GM10847 (cell line): Measurements from ENCODE around the gene FGF14.

Experiments used
- POLR2A ChIP-seq: IDR thresholded peaks from 2 replicates; pipeline ENCODE4 v1.6.1; 2011; ENCODE audit not compliant: insufficient read length; ENCODE audit errors: extremely low read depth

FGF14 gene

DNA sequence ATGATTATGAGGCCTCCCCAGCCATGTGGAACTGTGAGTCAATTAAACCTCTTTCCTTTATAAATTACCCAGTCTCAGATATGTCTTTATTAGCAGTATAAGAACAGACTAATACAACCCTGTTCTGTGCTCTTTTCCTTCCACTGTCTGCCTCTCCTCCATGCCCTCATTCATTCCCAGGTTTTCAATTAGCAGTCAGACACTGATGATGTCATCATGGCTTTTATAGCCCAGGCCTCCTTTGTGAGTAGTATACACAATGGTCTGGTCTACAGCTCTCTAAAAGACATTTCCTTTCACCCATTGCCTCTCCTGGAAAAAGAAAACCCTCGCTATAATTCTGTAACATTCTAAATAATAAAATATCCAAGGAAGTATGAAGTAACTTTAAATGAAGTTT is 25.5 kb downstream of the FGF14 start:
- TF ChIP-seq POLR2A, result no peak

DNA sequence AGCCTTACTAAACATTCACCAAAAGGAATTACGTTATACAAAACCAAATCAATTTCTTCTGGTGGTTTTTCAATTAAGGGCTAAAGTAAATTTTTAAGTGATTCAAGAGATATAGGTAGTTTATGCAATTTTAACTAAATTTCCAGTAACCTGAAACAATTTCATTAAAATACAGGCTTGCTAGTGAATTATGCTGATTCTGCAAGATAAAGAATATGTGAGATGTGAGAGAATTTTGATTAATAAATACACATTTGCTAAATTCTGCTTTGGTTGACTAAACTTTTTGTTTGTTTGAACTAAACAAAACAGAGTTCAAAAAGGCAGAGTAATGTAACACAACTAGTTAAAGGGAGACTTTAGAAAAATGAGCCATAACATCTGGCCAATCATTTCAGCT is 27.1 kb downstream of the FGF14 start:
- no peak for TF ChIP-seq POLR2A

DNA sequence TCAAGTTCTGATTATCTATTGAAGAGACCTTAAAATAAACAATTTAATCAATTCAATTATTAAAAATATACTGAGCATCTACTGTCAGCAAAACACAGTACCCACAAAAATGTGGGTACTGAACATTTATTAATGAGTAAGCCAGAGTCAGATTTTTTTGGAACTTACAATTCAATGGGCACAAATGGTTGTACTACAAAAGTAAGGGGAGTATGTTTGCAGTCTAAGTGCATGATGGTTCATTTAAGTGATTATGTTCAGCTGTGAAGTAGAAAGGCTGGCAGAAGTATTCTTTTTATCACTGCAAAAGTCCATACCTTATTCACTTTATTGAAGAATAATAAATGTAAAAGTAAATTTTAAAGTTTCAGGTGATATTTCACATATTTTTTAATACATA is 27.6 kb downstream of the FGF14 start:
- TF ChIP-seq POLR2A, result no peak

DNA sequence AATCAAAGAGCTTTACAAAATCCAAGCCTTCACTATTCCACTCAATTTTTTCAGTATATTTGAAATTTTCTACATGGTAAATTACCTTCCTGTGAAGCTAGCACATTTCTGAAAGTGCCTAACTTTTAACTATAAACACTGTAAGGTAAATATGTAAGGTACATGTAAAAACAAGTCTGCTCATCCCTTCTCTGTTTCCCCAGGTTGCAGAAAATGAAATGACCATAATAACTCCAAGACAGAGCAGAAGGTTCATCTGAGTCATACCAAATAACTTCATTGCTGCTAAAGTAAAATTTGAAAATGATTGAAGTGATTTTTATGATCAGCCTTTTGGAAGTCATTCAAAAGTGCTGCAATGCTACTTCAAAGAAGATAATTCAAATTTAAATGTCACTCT is 28.6 kb downstream of the FGF14 start:
- TF ChIP-seq POLR2A, result no peak

DNA sequence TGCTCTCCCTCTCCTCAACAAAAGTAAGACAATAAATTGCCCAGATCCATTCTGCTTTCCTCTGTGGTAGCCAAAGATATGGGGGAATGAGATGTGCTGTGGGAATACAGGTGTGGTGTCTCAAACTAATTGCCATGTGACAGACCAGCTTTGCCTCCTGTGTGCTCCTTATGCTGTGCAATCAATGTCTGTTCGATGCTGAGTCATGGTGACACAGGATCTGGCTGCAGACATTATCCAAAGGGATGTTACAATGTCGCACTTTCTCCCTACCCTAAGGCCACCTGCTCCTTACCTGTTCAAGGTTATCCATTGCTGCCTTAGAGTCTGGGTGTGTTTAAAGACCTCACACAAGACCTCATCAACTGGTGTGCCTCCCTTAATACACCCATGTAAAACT is 32.5 kb downstream of the FGF14 start:
- TF ChIP-seq POLR2A, result no peak

DNA sequence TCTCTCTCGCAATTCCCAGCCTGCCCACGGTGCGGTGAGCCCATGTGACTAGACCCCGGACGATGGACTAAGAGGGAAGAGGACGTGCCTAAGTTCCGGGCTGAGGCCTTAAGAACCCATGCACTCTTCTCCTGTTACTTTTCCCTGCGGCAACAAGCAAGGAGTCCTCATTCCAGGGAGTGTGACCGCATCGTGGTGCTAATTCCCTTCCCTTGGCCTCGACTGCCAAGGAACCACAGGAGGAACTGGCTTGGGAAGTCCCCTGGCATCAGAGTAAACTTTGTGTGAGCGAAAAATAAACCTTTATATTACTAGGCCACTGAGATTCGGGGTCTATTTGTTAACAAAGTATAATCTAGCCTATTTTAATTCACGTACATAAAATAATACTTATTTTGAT is 34.0 kb downstream of the FGF14 start:
- no peak for TF ChIP-seq POLR2A

DNA sequence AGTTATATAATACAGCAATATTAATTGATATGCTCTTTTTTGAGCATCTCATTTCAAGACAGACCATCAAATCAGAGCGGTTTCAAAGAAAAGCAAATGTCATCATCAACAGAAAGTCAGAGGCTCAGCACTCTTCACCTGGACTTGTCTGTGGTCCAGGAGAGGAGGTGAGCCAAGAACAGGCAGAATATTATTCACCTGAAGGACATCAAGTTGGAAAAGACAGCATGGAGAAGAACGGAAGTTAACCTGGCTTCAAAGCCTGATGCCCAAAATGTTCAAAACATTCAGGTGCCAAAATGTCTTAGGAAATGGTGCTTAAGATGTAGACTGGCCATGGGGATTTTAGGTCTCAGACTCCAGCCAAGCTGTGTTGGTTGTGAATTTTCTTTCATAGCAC is 40.7 kb downstream of the FGF14 start:
- no peak for TF ChIP-seq POLR2A

DNA sequence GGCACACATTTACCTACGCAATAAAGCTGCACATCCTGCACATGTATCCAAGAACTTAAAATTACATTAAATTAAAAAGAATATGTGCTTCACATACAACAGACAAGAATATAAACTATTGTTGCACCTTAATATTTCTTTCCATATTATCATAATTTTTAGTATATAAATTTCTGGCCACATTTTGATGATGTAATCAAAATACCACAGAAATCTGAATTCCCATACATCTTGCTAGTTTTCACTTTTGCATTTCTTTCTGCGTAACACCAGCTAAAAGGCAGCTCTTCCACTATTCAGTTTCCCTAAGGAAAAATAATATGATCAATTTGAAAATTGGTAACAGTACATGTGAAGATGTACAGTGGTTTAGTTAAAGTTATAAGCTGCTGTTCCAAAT is 42.6 kb downstream of the FGF14 start:
- no peak for TF ChIP-seq POLR2A

DNA sequence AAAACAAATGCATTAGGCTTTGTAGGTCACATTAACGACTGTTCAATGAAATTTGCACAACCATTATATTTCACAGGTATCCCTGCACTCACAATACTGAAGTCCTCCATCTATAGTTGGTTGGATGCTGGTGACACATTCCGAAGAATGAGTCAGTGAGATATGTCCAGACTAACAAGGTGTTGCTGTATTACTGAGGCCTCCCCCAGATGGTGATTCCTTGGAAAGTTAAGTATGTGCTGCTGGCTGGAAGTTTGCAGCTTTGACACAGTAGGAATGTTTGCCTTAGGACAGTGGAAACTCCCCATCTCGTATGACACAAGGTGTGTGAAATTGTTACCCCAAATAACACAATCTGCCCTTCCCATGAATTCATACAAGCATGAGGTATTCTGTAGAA is 46.6 kb downstream of the FGF14 start:
- TF ChIP-seq POLR2A, result no peak

DNA sequence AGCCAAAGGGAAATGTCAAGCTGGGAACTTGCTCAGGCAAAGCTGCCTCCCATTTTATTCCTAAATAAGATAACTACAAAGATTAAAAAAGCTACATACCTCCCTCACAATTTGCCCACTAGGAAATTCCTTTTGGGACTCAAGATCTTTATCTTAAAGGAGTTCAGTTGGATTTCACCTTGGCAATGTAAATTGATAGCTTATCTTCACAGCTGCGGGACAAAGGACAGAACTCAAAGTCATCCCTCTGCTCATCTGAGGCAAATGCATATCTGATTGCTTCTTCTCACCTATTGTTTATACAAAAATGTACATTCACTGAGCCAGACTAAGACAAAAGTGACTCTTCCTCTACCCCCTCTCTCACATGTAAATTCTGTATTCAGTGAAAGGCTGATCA is 47.8 kb downstream of the FGF14 start:
- TF ChIP-seq POLR2A, result no peak

DNA sequence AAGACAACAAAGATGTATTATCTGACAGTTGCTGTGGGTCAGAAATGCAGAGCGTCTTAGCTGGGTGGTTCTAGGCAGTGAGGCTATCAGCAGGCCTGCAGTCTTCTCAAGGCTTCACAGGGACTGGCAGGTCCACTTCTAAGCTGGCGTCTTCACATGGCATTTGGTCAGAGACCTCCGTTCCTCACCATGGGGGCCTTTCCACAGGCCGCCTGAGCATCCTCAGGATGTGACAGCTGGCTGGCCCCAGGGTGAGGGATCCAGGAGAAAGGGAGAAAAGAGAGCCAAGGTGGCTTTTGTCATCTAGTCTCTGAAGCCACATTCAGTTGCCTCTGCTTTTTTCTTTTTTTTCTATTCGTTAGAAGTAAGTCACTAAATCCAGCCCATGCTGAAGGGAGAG is 50.3 kb downstream of the FGF14 start:
- TF ChIP-seq POLR2A, result no peak

DNA sequence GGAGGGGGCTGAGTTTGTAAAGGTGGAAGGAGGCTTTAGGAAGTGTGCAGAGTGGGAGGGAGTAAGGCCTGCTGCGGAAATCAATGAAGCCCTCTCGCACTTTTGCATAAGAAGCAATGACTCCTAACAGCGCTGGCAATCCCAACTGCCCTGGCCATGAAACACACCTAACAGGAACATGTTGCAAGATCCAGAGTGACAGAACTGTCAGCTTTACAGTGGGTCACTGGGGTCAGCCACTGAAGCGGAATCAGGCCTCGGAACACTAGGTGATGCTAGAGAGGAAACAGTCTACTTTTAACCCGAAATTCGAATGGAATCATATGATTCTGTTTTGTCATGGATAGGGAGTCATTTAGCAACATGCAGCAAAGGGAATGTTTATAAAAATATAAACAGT is 54.4 kb downstream of the FGF14 start:
- no peak for TF ChIP-seq POLR2A

DNA sequence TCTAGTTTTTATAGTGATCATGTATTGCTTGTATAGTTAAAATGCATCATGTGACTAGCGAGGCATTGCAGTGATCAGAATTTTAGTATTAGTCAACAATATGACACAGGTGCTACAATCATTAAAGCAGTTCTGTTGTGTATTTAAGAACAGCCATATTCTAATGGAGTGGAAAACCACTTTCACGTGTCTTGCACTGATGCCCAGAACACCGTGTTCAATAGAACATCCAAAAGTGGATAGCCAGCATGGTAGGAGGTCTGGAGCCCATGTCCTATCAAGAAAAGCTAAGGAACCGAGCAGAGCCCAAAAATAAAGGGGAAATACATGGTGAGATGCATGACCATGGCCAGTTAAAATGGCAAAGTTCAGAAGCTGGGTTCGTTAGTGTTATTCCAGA is 55.1 kb downstream of the FGF14 start:
- no peak for TF ChIP-seq POLR2A

DNA sequence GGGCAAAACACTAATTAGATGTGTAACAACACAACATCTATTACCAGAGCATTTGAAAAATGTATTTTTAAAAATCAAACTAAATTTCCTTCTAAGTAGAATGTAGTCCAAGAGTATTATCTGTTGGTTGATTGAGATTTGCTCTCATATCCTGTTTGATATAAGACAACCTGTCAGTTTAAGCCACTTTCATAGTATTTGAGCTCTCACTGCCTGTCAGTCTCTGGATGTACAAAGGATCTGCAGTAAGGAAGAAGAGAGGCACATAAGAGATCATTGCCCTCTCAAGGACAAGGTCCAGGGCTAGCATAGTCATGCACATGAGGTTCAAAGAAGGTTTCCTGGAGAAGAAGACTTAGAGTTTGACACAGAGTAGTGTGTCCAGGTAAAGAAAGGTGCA is 57.4 kb downstream of the FGF14 start:
- no peak for TF ChIP-seq POLR2A

DNA sequence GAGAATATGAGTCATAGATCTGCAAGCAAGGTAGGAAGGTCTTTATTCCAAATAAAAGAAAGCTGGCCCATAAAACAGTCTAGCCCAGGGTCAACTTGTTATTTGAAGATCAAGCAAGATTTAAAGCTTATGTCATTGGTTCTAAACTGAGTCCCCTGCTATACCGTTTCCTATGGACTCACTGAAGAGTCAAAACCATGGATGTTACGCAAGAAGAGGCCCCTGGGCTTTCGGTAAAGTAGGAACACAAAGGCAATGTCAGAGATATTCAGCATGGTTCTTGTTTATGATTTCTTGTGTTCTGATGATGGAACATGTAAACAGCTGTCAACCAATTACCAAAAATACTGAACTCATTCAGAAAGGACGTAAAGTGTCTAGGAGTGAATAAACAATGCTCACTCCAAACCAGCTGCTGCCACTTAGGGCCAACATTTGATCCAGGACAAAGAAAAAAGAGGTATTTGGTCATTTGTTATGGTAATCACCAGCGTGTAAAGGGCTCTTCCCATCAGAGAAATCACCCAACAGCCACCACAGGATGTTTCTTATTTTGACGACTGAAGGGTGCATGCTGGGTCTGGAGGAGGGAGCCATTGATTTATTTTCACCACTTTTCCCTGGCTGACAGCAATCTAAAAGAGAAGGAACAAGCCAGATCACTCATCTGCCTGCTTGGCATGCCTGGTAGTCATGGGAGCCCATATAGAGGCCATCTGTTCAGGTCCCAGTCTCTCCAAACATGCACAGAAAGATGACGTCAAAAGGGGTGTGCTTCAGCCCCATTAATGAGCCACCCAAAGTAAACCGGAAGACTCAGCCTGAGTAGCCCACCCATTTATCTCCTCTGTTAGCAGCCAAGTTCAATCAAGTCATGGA is 68.3 kb downstream of the FGF14 start:
- TF ChIP-seq POLR2A, result no peak

DNA sequence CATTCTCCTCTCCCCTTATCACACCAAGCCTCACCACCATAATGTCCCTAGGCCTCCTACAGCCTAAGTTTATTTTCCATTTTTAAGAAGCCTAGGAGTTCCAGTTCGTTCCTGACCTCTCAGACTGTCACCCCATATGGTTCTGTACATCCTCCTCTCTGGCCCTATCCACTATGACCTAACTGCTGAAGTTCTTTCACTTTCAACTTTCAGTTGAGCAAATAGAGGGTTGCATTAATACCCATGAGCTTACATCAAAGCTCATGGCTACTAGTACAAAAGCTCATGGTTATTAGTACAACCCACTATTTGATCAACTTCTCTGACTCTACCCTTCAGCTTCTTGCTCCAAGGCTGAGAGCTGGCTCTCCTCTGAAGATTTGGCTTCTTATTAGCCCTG is 72.9 kb downstream of the FGF14 start:
- TF ChIP-seq POLR2A, result no peak

DNA sequence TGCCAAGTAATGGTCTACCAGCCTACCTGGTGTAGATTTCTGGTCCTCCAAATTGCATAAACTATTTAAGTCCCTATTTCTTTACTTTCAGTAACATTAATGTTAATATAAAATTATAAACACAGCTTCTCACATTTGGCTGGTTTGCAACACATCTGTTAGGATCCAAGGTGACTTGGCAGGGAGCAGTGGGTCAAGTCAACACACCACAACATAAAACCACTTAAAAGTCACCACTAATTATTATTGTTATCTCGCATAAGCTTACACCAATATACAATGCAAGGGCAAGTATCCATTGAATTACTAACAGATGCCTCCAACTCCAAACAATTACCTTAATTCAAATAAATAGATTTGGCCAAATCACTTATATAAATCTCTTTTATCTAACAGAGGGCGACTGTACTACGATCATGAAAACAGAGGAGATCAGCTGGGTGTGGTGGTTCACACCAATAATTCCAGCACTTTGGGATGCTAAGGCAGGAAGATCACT is 74.7 kb downstream of the FGF14 start:
- no peak for TF ChIP-seq POLR2A

DNA sequence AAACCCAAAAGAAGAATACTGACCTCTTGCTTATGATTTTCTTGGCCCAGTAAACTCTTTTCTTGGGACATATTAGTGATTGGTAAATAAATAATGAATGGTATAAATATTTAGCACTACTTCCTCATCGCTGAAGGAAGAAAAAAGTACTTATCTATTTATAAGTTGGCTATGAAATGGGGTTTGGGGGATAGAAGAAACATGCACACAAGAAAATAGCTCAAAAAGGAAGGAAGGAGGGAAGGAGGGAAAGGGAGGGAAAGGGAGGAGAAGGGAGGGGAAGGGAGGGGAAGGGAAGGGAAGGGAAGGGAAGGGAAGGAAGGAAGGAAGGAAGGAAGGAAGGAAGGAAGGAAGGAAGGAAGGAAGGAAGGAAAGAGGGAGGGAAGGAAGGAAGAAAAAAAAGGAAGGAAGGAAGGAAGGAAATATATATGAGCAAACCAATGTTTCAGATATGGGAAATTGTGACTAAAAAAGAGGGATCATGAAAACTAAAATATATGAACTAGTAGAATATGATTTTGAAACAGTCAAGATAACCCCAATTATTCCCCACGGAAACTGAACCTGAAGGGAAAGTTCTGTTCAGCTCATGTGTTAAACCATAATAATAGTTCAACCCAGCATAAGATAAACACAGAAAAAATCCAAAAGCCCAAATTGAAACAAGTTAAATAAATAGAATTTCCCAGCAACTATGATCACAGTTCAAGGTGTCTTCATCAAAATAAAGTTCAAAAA is 75.3 kb downstream of the FGF14 start:
- no peak for TF ChIP-seq POLR2A
